ENCODE data around the gene FOXO3B.
"Not testable (repeated sequence)": the region's sequence is repeated elsewhere in the genome, so short reads cannot be mapped to it uniquely, and the experiment has no call there.

- TF ChIP-seq, protein P1, sequence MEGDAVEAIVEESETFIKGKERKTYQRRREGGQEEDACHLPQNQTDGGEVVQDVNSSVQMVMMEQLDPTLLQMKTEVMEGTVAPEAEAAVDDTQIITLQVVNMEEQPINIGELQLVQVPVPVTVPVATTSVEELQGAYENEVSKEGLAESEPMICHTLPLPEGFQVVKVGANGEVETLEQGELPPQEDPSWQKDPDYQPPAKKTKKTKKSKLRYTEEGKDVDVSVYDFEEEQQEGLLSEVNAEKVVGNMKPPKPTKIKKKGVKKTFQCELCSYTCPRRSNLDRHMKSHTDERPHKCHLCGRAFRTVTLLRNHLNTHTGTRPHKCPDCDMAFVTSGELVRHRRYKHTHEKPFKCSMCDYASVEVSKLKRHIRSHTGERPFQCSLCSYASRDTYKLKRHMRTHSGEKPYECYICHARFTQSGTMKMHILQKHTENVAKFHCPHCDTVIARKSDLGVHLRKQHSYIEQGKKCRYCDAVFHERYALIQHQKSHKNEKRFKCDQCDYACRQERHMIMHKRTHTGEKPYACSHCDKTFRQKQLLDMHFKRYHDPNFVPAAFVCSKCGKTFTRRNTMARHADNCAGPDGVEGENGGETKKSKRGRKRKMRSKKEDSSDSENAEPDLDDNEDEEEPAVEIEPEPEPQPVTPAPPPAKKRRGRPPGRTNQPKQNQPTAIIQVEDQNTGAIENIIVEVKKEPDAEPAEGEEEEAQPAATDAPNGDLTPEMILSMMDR (IDR thresholded peaks at IDR 0.05): not testable (repeated sequence)
- TF ChIP-seq POLR2AphosphoS5, POLR2A, EP300 (IDR thresholded peaks at IDR 0.05): not testable (repeated sequence)
Observed at GRCh38 chr17:18668625-18669024, 13.5 kb downstream of the FOXO3B start.
